WTC11 (cell line): ENCODE results near the gene MAGI3.

Experiments used
- CREB1 ChIP-seq: sonication (generic); formaldehyde crosslinking; IDR thresholded peaks from 2 replicates; pipeline ENCODE4 v1.8.0; 2023; ENCODE audit warnings: mild to moderate bottlenecking, missing genetic modification reagents
- FOXJ3 ChIP-seq: sonication (generic); formaldehyde crosslinking; IDR thresholded peaks from 2 replicates; pipeline ENCODE4 v1.9.0; 2021; ENCODE audit warnings: missing genetic modification reagents, mild to moderate bottlenecking, borderline replicate concordance
- GABPB1 ChIP-seq: sonication (generic); formaldehyde crosslinking; IDR thresholded peaks from 2 replicates; pipeline ENCODE4 v1.8.1; 2023; ENCODE audit warnings: mild to moderate bottlenecking, missing genetic modification reagents
- NR3C1 ChIP-seq: sonication (generic); formaldehyde crosslinking; conservative IDR thresholded peaks from 2 replicates; pipeline ENCODE4 v1.8.1; 2023; ENCODE audit warnings: low read depth, mild to moderate bottlenecking, missing genetic modification reagents
- TEAD1 ChIP-seq: sonication (generic); formaldehyde crosslinking; IDR thresholded peaks from 2 replicates; pipeline ENCODE4 v1.8.0; 2022; ENCODE audit warnings: mild to moderate bottlenecking, missing genetic modification reagents
- ZNF219 ChIP-seq: sonication (generic); formaldehyde crosslinking; IDR thresholded peaks from 2 replicates; pipeline ENCODE4 v1.8.0; 2023; ENCODE audit warnings: missing genetic modification reagents, mild to moderate bottlenecking, borderline replicate concordance
- ZNF263 ChIP-seq: sonication (generic); formaldehyde crosslinking; IDR thresholded peaks from 2 replicates; pipeline ENCODE4 v1.8.1; 2022; ENCODE audit warnings: low read depth, mild to moderate bottlenecking, moderate library complexity, missing genetic modification reagents
- TF ChIP-seq, protein P1 (sequence below): sonication (generic); formaldehyde crosslinking; IDR thresholded peaks from 2 replicates; pipeline ENCODE4 v1.8.1; 2022; ENCODE audit warnings: low read depth, missing genetic modification reagents, borderline replicate concordance
- TF ChIP-seq, protein P2 (sequence below): sonication (generic); formaldehyde crosslinking; conservative IDR thresholded peaks from 2 replicates; pipeline ENCODE4 v1.8.1; 2023; ENCODE audit warnings: mild to moderate bottlenecking, low read depth, missing genetic modification reagents, moderate library complexity
- TF ChIP-seq, protein P3 (sequence below): fragments of 200-600 bp; IDR thresholded peaks from 2 replicates; pipeline ENCODE4 v1.8.0; 2022; ENCODE audit warnings: antibody characterized with exemption
- TF ChIP-seq, protein P4 (sequence below): sonication (generic); formaldehyde crosslinking; IDR thresholded peaks from 2 replicates; pipeline ENCODE4 v1.8.1; 2023; ENCODE audit warnings: mild to moderate bottlenecking, missing genetic modification reagents
- TF ChIP-seq, protein P5 (sequence below): sonication (generic); formaldehyde crosslinking; conservative IDR thresholded peaks from 2 replicates; pipeline ENCODE4 v1.8.1; 2022; ENCODE audit warnings: mild to moderate bottlenecking, missing genetic modification reagents
- TF ChIP-seq, protein P6 (sequence below): sonication (generic); formaldehyde crosslinking; IDR thresholded peaks from 2 replicates; pipeline ENCODE4 v1.8.0; 2022; ENCODE audit warnings: mild to moderate bottlenecking, missing genetic modification reagents

DNA sequence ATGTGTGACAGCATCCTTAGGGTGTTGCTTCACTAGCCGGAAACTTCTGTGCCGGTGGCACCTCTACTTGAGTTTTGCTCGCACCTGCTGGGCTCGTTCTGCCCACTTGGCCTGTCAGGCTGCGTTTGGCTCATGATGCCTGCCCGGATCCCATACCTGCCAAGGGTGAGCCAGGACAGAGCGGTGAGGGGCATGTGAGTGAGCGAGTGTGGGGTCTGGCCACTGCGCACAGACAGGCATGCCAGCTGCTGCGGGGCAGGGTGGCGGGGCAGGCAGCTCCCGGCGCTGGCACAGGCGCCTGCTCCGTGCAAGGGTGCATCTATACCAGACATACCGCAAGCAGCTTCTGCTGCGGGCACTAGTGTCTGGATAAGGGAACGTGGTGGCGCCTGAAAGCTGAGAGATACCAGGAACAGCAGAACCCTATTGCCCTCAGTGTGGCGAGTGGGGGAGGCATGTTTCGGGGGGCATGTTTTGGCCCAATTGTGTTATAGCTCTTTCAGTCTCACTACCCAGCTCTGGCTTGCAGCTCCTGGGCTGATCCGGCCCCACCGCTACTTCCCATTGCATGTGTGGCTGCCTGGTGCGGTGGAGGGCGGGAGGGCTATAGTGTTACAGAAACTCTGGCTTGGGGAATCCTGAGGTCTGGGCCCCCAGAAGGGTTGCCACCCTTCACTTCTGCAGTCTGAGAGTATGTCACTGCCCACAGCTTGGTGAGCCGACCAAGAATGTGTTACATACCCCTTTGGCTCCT lies 32.2 kb downstream of the MAGI3 start:
- TF ChIP-seq CREB1 (no peak), NR3C1 (CRISPR knock-in tag) (no peak), GABPB1 (CRISPR knock-in tag) (no peak), ZNF263 (no peak), TEAD1 (CRISPR knock-in tag) (no peak), FOXJ3 (CRISPR knock-in tag) (no peak), ZNF219 (CRISPR knock-in tag) (no peak)
- TF ChIP-seq, protein P1, sequence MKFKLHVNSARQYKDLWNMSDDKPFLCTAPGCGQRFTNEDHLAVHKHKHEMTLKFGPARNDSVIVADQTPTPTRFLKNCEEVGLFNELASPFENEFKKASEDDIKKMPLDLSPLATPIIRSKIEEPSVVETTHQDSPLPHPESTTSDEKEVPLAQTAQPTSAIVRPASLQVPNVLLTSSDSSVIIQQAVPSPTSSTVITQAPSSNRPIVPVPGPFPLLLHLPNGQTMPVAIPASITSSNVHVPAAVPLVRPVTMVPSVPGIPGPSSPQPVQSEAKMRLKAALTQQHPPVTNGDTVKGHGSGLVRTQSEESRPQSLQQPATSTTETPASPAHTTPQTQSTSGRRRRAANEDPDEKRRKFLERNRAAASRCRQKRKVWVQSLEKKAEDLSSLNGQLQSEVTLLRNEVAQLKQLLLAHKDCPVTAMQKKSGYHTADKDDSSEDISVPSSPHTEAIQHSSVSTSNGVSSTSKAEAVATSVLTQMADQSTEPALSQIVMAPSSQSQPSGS (CRISPR knock-in tag), result no peak
- TF ChIP-seq, protein P2, sequence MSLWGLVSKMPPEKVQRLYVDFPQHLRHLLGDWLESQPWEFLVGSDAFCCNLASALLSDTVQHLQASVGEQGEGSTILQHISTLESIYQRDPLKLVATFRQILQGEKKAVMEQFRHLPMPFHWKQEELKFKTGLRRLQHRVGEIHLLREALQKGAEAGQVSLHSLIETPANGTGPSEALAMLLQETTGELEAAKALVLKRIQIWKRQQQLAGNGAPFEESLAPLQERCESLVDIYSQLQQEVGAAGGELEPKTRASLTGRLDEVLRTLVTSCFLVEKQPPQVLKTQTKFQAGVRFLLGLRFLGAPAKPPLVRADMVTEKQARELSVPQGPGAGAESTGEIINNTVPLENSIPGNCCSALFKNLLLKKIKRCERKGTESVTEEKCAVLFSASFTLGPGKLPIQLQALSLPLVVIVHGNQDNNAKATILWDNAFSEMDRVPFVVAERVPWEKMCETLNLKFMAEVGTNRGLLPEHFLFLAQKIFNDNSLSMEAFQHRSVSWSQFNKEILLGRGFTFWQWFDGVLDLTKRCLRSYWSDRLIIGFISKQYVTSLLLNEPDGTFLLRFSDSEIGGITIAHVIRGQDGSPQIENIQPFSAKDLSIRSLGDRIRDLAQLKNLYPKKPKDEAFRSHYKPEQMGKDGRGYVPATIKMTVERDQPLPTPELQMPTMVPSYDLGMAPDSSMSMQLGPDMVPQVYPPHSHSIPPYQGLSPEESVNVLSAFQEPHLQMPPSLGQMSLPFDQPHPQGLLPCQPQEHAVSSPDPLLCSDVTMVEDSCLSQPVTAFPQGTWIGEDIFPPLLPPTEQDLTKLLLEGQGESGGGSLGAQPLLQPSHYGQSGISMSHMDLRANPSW (CRISPR knock-in tag), result no peak
- TF ChIP-seq, protein P3, sequence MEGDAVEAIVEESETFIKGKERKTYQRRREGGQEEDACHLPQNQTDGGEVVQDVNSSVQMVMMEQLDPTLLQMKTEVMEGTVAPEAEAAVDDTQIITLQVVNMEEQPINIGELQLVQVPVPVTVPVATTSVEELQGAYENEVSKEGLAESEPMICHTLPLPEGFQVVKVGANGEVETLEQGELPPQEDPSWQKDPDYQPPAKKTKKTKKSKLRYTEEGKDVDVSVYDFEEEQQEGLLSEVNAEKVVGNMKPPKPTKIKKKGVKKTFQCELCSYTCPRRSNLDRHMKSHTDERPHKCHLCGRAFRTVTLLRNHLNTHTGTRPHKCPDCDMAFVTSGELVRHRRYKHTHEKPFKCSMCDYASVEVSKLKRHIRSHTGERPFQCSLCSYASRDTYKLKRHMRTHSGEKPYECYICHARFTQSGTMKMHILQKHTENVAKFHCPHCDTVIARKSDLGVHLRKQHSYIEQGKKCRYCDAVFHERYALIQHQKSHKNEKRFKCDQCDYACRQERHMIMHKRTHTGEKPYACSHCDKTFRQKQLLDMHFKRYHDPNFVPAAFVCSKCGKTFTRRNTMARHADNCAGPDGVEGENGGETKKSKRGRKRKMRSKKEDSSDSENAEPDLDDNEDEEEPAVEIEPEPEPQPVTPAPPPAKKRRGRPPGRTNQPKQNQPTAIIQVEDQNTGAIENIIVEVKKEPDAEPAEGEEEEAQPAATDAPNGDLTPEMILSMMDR, result no peak
- TF ChIP-seq, protein P4, sequence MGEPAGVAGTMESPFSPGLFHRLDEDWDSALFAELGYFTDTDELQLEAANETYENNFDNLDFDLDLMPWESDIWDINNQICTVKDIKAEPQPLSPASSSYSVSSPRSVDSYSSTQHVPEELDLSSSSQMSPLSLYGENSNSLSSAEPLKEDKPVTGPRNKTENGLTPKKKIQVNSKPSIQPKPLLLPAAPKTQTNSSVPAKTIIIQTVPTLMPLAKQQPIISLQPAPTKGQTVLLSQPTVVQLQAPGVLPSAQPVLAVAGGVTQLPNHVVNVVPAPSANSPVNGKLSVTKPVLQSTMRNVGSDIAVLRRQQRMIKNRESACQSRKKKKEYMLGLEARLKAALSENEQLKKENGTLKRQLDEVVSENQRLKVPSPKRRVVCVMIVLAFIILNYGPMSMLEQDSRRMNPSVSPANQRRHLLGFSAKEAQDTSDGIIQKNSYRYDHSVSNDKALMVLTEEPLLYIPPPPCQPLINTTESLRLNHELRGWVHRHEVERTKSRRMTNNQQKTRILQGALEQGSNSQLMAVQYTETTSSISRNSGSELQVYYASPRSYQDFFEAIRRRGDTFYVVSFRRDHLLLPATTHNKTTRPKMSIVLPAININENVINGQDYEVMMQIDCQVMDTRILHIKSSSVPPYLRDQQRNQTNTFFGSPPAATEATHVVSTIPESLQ (CRISPR knock-in tag), result no peak
- TF ChIP-seq, protein P5, sequence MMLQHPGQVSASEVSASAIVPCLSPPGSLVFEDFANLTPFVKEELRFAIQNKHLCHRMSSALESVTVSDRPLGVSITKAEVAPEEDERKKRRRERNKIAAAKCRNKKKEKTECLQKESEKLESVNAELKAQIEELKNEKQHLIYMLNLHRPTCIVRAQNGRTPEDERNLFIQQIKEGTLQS, result no peak
- TF ChIP-seq, protein P6, sequence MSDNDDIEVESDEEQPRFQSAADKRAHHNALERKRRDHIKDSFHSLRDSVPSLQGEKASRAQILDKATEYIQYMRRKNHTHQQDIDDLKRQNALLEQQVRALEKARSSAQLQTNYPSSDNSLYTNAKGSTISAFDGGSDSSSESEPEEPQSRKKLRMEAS, result no peak
